Measurements from ENCODE around the gene SNRPF. TPM values are rescaled to one million over a fixed set of nuclear protein-coding genes. Genes with fewer than 3 reads are reported as not detected.

SNRPF gene
- total RNA-seq, 1 donor from 2014 or later = 13.6 TPM

DNA sequence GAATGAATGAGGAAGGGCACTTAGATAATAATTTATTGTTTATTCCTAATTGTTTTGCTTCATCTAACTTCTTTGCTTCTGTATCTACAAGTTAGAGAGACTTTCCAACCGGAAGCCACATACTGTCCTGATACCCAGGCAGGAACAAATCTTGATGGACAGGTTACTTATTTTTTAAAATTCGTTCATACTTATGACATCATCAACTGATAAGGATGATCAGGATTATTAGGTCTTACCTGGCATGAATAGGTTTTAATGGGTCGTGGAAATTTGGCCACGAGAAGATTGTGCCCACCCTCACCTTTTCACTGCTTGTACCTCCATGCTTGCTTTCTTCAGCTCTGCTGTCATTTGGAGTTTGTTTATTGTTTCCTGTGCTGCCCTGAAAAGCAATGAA lies 39.3 kb downstream of the SNRPF start:
- no peaks in the 10 kb centered on the region for H3K36me3 ChIP-seq (ENCODE audit: control insufficient read depth, insufficient read depth, low read length)
- no peaks in the 10 kb centered on the region for H3K27me3 ChIP-seq (ENCODE audit: control insufficient read depth, insufficient read depth, low read length)
- TF ChIP-seq, protein P1, sequence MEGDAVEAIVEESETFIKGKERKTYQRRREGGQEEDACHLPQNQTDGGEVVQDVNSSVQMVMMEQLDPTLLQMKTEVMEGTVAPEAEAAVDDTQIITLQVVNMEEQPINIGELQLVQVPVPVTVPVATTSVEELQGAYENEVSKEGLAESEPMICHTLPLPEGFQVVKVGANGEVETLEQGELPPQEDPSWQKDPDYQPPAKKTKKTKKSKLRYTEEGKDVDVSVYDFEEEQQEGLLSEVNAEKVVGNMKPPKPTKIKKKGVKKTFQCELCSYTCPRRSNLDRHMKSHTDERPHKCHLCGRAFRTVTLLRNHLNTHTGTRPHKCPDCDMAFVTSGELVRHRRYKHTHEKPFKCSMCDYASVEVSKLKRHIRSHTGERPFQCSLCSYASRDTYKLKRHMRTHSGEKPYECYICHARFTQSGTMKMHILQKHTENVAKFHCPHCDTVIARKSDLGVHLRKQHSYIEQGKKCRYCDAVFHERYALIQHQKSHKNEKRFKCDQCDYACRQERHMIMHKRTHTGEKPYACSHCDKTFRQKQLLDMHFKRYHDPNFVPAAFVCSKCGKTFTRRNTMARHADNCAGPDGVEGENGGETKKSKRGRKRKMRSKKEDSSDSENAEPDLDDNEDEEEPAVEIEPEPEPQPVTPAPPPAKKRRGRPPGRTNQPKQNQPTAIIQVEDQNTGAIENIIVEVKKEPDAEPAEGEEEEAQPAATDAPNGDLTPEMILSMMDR (IDR thresholded peaks at IDR 0.05; ENCODE audit: insufficient read depth, low read length, poor library complexity, severe bottlenecking) = no peak
- no peak overlapping the region for H3K4me3 ChIP-seq (ENCODE audit: low read depth, low read length)
- DNase-seq (ENCODE audit: low read depth) = no peak

- no peak for DNase-seq (ENCODE audit: low read depth)
- no peak overlapping the region for H3K4me3 ChIP-seq (ENCODE audit: low read depth, low read length)
- no peaks in the 10 kb centered on the region for H3K27me3 ChIP-seq (ENCODE audit: control insufficient read depth, insufficient read depth, low read length)
- H3K36me3 ChIP-seq (ENCODE audit: control insufficient read depth, insufficient read depth, low read length) = no peaks in the 10 kb centered on the region
- TF ChIP-seq, protein P1 (IDR thresholded peaks at IDR 0.05; ENCODE audit: insufficient read depth, low read length, poor library complexity, severe bottlenecking) = no peak
Observed at GRCh38 chr12:95908573-95908972, 49.8 kb downstream of the SNRPF start.

DNA sequence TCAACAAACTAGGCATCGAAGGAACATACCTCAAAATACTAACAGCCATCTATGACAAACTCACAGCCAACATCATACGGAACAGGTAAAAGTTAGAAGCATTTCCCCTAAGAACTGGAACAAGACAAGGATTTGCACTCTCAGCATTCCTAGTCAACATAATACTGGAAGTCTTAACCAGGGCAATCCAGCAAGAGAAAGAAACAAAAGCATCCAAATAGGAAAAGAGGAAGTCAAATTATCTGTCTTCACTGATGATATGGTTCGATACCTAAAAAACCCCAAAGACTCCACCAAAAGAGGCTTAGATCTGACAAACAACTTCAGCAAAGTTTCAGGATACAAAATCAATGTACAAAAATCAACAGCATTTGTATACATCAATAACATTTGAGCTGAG lies 51.1 kb downstream of the SNRPF start:
- TF ChIP-seq, protein P1 (IDR thresholded peaks at IDR 0.05; ENCODE audit: insufficient read depth, low read length, poor library complexity, severe bottlenecking) = no peak
- H3K4me3 ChIP-seq (ENCODE audit: low read depth, low read length) = no peak overlapping the region
- DNase-seq (ENCODE audit: low read depth) = no peak

More for the DNA sequence above, 51.1 kb downstream of the SNRPF start:
- Histone ChIP-seq H3K36me3 (ENCODE audit: control insufficient read depth, insufficient read depth, low read length) (no peaks in the 10 kb centered on the region), H3K27me3 (ENCODE audit: control insufficient read depth, insufficient read depth, low read length) (no peaks in the 10 kb centered on the region)

Other genes starting within 250 kb of the SNRPF start
- 76.7 and 81.3 TPM in 2 replicates for gene NTN4, start 68.2 kb upstream of the SNRPF start, total RNA-seq
- gene CCDC38, start 83.7 kb downstream of the SNRPF start, total RNA-seq = 0.07 TPM in 1 of 2 replicates, not detected in the other
- gene AMDHD1, start 84.4 kb downstream of the SNRPF start, total RNA-seq = 0.41 and 0.67 TPM in 2 replicates
- gene HAL, start 137.4 kb downstream of the SNRPF start, total RNA-seq = 0.21 TPM in 1 of 2 replicates, not detected in the other
- 73.1 and 78.9 TPM in 2 replicates for gene LTA4H, start 176.6 kb downstream of the SNRPF start, total RNA-seq

All from kidney epithelial cell (primary cell).